ENCODE results near the gene IRF2BP2.

The IRF2BP2 gene

DNA sequence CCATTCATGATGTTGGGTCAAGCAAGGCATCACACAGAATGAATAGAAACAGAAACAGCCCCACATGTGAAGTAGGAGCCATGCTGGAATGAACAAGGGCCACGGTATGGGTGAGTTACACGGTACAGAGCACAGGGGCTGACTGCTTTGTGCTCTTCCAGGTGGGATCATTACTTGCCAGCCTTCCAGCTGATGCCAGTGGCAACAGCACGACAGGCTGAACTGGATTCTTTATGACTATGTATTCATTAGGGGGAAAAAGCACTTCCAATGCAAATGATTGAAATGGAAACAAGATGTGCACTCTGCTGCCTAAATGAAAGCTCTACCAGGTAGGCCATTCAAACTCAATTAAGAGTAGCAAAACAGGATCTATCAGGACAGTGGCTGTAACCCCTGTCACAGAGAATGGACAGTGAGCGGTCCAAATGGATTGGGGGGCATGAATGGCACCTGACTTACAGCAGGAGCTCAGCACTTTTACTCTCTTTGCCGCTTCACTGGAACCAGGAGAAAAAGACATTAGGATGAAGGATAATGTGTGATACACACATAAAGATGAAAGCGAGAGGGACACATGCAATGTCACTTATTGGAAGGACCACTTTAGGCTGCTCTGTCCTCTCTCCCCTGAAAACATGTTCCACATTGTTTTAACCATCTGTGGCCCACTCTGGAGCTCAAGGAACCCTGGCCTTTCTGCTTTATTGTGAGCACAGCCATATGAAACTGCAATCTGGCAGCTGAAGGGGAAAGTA lies 23.4 kb upstream of the IRF2BP2 start:
- TF ChIP-seq, protein P1, sequence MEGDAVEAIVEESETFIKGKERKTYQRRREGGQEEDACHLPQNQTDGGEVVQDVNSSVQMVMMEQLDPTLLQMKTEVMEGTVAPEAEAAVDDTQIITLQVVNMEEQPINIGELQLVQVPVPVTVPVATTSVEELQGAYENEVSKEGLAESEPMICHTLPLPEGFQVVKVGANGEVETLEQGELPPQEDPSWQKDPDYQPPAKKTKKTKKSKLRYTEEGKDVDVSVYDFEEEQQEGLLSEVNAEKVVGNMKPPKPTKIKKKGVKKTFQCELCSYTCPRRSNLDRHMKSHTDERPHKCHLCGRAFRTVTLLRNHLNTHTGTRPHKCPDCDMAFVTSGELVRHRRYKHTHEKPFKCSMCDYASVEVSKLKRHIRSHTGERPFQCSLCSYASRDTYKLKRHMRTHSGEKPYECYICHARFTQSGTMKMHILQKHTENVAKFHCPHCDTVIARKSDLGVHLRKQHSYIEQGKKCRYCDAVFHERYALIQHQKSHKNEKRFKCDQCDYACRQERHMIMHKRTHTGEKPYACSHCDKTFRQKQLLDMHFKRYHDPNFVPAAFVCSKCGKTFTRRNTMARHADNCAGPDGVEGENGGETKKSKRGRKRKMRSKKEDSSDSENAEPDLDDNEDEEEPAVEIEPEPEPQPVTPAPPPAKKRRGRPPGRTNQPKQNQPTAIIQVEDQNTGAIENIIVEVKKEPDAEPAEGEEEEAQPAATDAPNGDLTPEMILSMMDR (conservative IDR thresholded peaks at IDR 0.05; ENCODE audit: low read depth, low read length) = no peak
- DNase-seq (ENCODE audit: low read depth) = no peak
- H3K4me3 ChIP-seq (ENCODE audit: low read length) = no peak overlapping the region

DNA sequence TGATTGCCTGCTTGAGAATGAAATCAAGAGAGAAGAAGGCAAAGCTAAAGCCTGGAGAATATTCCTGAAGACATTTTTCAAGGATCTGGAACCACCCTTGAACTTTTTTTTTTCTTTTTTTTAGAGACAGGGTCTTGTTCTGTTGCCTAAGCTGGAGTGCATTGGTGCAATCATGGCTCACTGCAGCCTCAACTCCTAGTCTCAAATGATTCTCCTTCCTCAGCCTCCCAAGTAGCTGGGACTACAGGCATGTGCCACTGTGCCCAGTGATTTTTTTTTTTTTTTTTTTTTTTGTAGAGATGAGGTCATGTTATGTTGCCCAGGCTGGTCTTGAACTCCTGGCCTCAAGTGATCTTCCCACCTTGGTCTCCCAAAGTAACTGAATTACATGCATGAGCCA lies 22.2 kb upstream of the IRF2BP2 start:
- TF ChIP-seq, protein P1 (conservative IDR thresholded peaks at IDR 0.05; ENCODE audit: low read depth, low read length) = no peak
- no peak for DNase-seq (ENCODE audit: low read depth)
- no peak overlapping the region for H3K4me3 ChIP-seq (ENCODE audit: low read length)

DNA sequence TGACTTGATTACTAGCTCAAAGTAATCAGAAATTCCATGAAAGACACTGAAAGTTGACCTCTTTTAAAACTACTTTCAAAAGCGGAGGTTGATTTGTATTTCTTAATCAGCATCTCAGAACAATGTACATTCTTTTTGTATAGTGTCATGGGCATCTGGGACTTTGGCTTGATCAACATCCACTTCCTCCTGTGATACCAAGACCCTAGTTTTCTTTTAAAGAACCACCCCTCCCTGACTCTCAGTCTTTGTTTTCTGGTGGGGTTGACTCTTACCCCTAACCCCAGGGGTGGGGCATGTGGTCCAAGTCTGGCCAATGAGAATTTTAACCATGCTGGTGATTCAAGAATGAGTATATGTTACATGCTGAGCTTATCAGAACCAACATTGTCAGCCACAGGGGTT lies 21.7 kb upstream of the IRF2BP2 start:
- H3K4me3 ChIP-seq (ENCODE audit: low read length) = no peak overlapping the region
- DNase-seq (ENCODE audit: low read depth) = peak; percentile 62

DNA sequence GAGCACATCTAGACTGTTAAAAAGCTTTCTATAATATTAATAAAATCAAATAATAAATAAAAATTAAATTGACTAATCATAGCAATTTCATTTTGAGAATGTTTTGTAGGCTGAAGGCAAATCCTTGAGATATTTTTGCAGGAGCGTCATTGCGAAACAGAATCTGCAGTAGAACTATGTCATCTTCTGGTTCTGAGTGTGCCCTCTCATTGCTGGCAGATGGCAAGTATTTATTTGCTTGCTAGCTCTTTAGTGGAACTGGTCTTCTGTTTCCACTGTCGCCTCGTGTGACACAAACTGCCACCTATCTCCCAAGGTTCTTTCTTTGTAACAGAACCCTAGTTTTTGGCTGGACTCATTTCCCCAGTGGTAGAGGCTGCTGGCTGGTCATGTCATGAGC lies 19.0 kb upstream of the IRF2BP2 start:
- DNase-seq (ENCODE audit: low read depth) = no peak
- TF ChIP-seq, protein P1 (conservative IDR thresholded peaks at IDR 0.05; ENCODE audit: low read depth, low read length) = no peak
- no peak overlapping the region for H3K4me3 ChIP-seq (ENCODE audit: low read length)

More for the DNA sequence above, 21.7 kb upstream of the IRF2BP2 start:
- TF ChIP-seq, protein P1 (conservative IDR thresholded peaks at IDR 0.05; ENCODE audit: low read depth, low read length) = no peak

DNA sequence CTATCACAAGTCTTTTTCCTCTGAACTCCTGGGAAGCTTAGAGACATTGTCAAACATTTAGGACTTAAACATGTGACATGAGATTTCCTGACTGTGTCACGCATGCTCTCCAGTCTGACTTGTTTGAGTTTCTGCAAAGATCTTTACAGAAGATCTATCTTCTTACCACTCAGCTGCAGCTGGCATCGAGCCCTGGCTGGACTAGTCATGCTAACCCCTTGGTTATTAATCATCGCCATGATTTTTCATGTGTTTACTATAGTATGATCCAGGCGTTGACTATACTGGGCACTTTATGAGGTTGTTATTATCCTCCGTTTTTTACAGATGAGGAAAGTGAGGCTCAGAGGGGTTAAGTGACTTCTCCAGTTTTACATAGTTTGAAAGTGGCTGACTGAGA lies 18.1 kb upstream of the IRF2BP2 start:
- peak; percentile 72 for DNase-seq (ENCODE audit: low read depth)
- TF ChIP-seq, protein P1 (conservative IDR thresholded peaks at IDR 0.05; ENCODE audit: low read depth, low read length) = no peak
- no peak overlapping the region for H3K4me3 ChIP-seq (ENCODE audit: low read length)

DNA sequence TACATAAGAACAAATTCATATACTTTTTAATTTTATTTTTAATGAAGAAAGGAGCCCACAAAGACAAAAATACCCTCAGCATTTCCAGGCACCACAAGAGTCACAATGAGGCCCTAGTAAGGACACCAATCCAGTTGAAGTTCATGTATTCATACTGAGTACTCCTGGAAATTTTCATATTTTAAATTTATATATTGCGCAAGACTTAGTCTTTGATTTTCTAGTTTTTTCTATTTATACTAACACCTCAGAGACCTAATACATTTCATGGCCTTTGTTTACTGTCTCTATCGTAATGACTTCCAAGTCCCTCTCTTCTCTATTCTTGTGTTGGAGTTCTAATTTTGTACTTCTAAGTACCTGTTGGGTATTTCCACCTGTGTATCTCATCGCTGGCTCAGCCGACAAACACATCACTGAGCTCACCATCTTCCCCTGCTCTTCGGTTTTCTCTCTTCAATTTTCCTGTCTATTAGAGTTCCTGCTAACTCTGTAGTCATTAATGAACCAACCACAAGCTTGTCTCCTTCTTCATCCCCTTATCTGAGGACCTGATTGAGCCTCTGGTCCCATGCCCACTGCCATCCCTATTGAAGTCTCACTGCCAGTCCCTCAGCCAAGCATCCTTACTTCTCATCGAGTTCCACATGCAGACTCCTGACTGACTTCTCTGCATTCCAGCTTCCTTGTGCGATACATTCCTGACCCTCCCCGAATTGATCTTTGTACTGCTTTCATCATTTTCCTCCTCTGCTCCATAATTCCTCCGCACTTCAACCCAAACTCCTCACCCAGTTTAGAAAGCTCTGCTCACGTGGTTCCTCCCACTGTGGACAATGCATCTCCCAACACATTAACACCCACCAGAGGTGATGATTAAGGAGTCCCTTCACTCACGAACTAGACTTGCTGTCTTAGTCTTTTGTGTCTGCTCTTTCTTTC lies 17.3 kb upstream of the IRF2BP2 start:
- TF ChIP-seq, protein P1 (conservative IDR thresholded peaks at IDR 0.05; ENCODE audit: low read depth, low read length) = no peak
- no peak overlapping the region for H3K4me3 ChIP-seq (ENCODE audit: low read length)
- no peak for DNase-seq (ENCODE audit: low read depth)
